ENCODE data around the gene PPEF2.

PPEF2 gene, protein sequence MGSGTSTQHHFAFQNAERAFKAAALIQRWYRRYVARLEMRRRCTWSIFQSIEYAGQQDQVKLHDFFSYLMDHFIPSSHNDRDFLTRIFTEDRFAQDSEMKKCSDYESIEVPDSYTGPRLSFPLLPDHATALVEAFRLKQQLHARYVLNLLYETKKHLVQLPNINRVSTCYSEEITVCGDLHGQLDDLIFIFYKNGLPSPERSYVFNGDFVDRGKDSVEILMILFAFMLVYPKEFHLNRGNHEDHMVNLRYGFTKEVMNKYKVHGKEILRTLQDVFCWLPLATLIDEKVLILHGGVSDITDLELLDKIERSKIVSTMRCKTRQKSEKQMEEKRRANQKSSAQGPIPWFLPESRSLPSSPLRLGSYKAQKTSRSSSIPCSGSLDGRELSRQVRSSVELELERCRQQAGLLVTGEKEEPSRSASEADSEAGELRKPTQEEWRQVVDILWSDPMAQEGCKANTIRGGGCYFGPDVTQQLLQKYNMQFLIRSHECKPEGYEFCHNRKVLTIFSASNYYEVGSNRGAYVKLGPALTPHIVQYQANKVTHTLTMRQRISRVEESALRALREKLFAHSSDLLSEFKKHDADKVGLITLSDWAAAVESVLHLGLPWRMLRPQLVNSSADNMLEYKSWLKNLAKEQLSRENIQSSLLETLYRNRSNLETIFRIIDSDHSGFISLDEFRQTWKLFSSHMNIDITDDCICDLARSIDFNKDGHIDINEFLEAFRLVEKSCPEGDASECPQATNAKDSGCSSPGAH

DNA sequence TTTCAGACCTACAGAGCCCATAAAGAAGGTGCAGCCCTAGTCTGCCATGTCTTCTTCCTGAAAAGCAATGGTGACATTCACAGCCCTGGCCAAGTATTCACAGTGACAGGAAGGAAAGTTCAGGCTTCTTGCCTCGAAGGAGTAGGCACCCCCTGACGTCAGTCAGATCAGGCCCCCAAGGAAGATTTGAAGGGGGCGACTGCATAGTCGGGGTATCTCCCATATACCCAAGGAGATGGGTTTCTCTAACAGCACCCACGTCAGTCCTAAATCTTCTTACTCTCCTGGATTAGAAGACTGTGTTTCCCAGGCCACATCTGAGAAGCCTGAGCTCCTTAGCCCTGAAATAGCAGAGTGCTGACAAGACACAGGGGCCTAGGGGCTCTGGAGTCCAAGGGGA is at the start of gene PPEF2:
Gene PPEF2, minus strand, starts transcription at position 101 of the 400 bp plus-strand sequence. CDS start 6,127 bp downstream, outside the sequence.
- no peak for TF ChIP-seq ARNTL (CRISPR knock-in tag; IDR thresholded peaks at IDR 0.05; ENCODE audit: borderline replicate concordance, low read depth)
- TF ChIP-seq BACH2 (CRISPR knock-in tag; IDR thresholded peaks at IDR 0.05; ENCODE audit: borderline replicate concordance): no peak
- no peak for TF ChIP-seq ZNF565 (CRISPR knock-in tag; conservative IDR thresholded peaks at IDR 0.05; ENCODE audit: low read depth)
- TF ChIP-seq RARB (CRISPR knock-in tag; IDR thresholded peaks at IDR 0.05): no peak
- TF ChIP-seq PPARA (CRISPR knock-in tag; IDR thresholded peaks at IDR 0.05; ENCODE audit: borderline replicate concordance): no peak
- TF ChIP-seq TCF4 (CRISPR knock-in tag; IDR thresholded peaks at IDR 0.05; ENCODE audit: borderline replicate concordance): no peak
- TF ChIP-seq, protein P1, sequence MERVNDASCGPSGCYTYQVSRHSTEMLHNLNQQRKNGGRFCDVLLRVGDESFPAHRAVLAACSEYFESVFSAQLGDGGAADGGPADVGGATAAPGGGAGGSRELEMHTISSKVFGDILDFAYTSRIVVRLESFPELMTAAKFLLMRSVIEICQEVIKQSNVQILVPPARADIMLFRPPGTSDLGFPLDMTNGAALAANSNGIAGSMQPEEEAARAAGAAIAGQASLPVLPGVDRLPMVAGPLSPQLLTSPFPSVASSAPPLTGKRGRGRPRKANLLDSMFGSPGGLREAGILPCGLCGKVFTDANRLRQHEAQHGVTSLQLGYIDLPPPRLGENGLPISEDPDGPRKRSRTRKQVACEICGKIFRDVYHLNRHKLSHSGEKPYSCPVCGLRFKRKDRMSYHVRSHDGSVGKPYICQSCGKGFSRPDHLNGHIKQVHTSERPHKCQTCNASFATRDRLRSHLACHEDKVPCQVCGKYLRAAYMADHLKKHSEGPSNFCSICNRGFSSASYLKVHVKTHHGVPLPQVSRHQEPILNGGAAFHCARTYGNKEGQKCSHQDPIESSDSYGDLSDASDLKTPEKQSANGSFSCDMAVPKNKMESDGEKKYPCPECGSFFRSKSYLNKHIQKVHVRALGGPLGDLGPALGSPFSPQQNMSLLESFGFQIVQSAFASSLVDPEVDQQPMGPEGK (CRISPR knock-in tag; IDR thresholded peaks at IDR 0.05; ENCODE audit: borderline replicate concordance): no peak
- no peak for TF ChIP-seq CSDC2 (CRISPR knock-in tag; IDR thresholded peaks at IDR 0.05)
- TF ChIP-seq GLIS3 (CRISPR knock-in tag; IDR thresholded peaks at IDR 0.05): no peak
- no peak for TF ChIP-seq SNAI2 (CRISPR knock-in tag; IDR thresholded peaks at IDR 0.05)
- TF ChIP-seq TSHZ2 (CRISPR knock-in tag; IDR thresholded peaks at IDR 0.05): no peak
- no peak for TF ChIP-seq ZNF70 (CRISPR knock-in tag; IDR thresholded peaks at IDR 0.05)
- TF ChIP-seq OSR1 (CRISPR knock-in tag; IDR thresholded peaks at IDR 0.05): no peak
- TF ChIP-seq ZC3H10 (CRISPR knock-in tag; IDR thresholded peaks at IDR 0.05): no peak
- TF ChIP-seq, protein P2, sequence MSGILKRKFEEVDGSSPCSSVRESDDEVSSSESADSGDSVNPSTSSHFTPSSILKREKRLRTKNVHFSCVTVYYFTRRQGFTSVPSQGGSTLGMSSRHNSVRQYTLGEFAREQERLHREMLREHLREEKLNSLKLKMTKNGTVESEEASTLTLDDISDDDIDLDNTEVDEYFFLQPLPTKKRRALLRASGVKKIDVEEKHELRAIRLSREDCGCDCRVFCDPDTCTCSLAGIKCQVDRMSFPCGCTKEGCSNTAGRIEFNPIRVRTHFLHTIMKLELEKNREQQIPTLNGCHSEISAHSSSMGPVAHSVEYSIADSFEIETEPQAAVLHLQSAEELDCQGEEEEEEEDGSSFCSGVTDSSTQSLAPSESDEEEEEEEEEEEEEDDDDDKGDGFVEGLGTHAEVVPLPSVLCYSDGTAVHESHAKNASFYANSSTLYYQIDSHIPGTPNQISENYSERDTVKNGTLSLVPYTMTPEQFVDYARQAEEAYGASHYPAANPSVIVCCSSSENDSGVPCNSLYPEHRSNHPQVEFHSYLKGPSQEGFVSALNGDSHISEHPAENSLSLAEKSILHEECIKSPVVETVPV (CRISPR knock-in tag; IDR thresholded peaks at IDR 0.05): no peak
- no peak for TF ChIP-seq ISL1 (CRISPR knock-in tag; IDR thresholded peaks at IDR 0.05)
- no peak for ATAC-seq

GRCh38 chr4:75950213-75950815 is 48.1 kb upstream of the PPEF2 start:
- ATAC-seq: no peak
- TF ChIP-seq ARNTL (CRISPR knock-in tag; IDR thresholded peaks at IDR 0.05; ENCODE audit: borderline replicate concordance, low read depth): no peak
- TF ChIP-seq TCF4 (CRISPR knock-in tag; IDR thresholded peaks at IDR 0.05; ENCODE audit: borderline replicate concordance): no peak
- TF ChIP-seq BACH2 (CRISPR knock-in tag; IDR thresholded peaks at IDR 0.05; ENCODE audit: borderline replicate concordance): no peak
- TF ChIP-seq ZNF8 (CRISPR knock-in tag; IDR thresholded peaks at IDR 0.05): no peak
- TF ChIP-seq ISL1 (CRISPR knock-in tag; IDR thresholded peaks at IDR 0.05): no peak
- TF ChIP-seq TSHZ2 (CRISPR knock-in tag; IDR thresholded peaks at IDR 0.05): no peak
- no peak for TF ChIP-seq POU6F1 (CRISPR knock-in tag; IDR thresholded peaks at IDR 0.05; ENCODE audit: borderline replicate concordance, low read depth)
- no peak for TF ChIP-seq ZFP3 (CRISPR knock-in tag; IDR thresholded peaks at IDR 0.05)
- TF ChIP-seq SNAI2 (CRISPR knock-in tag; IDR thresholded peaks at IDR 0.05): no peak
- TF ChIP-seq PPARA (CRISPR knock-in tag; IDR thresholded peaks at IDR 0.05; ENCODE audit: borderline replicate concordance): no peak
- no peak for TF ChIP-seq RARB (CRISPR knock-in tag; IDR thresholded peaks at IDR 0.05)
- no peak for TF ChIP-seq ZFP30 (CRISPR knock-in tag; IDR thresholded peaks at IDR 0.05)
- no peak for TF ChIP-seq GLIS3 (CRISPR knock-in tag; IDR thresholded peaks at IDR 0.05)
- no peak for TF ChIP-seq OSR1 (CRISPR knock-in tag; IDR thresholded peaks at IDR 0.05)

Measured in SK-N-SH treated with all-trans-retinoic acid at 6 μM for 48 hours (cell line).